Tibial nerve (tissue), 4 donors: Measurements from ENCODE around the gene PYGO1.

Experiments used
- EP300 ChIP-seq, 2 donors: sonication (generic); formaldehyde crosslinking; IDR thresholded peaks; one replicate each; pipeline ENCODE4 v1.6.1; 2017; ENCODE audit warnings: antibody characterized with exemption in 2 of 2, mild to moderate bottlenecking in 1 of 2
- POLR2A ChIP-seq, 2 donors: fragments of 450-650 bp; IDR thresholded peaks; one replicate each; pipeline ENCODE4 v1.6.1; 2017; ENCODE audit warnings: antibody characterized with exemption in 2 of 2, mild to moderate bottlenecking in 2 of 2, moderate library complexity in 2 of 2
- TF ChIP-seq, protein P1 (sequence below), 5 experiments: fragments of 200-600 bp in 3 of 5; fragments of 450-650 bp in 2 of 5; sonication (generic) in 3 of 5; IDR thresholded peaks; one replicate each; pipeline ENCODE4 v1.5.1; 2016 to 2019; ENCODE audit warnings: antibody characterized with exemption in 5 of 5, mild to moderate bottlenecking in 3 of 5, moderate library complexity in 2 of 5

DNA sequence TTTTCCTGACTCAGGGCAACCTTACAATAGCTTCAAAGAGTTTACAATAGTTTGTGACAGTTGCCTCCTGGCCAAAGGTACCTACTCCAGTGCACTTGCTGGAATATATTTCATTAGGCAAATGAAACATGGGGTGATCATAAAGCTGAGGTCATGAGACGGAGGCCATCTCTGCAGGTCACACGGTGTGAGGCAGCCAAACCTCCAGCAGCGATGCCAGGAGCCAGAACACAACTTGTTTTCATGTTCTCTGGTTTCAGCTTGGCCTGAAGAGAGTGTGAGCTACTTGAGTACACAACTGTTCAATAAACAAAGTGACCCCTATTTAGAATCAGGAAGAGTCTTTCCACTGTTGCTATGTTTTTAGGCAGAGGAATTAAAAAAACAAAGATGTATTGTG is 42.7 kb upstream of the PYGO1 start:
- TF ChIP-seq, protein P1, sequence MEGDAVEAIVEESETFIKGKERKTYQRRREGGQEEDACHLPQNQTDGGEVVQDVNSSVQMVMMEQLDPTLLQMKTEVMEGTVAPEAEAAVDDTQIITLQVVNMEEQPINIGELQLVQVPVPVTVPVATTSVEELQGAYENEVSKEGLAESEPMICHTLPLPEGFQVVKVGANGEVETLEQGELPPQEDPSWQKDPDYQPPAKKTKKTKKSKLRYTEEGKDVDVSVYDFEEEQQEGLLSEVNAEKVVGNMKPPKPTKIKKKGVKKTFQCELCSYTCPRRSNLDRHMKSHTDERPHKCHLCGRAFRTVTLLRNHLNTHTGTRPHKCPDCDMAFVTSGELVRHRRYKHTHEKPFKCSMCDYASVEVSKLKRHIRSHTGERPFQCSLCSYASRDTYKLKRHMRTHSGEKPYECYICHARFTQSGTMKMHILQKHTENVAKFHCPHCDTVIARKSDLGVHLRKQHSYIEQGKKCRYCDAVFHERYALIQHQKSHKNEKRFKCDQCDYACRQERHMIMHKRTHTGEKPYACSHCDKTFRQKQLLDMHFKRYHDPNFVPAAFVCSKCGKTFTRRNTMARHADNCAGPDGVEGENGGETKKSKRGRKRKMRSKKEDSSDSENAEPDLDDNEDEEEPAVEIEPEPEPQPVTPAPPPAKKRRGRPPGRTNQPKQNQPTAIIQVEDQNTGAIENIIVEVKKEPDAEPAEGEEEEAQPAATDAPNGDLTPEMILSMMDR (IDR thresholded peaks at IDR 0.05) = no peak
- no peak for TF ChIP-seq EP300 (IDR thresholded peaks at IDR 0.05)
- no peak for TF ChIP-seq POLR2A (IDR thresholded peaks at IDR 0.05)
